Transverse colon (tissue), 4 donors: ENCODE data around the gene KRTAP16-1.

Experiments
- EP300 ChIP-seq: sonication (generic); formaldehyde crosslinking; IDR thresholded peaks from one replicate; pipeline ENCODE4 v1.6.1; 2017; ENCODE audit warnings: antibody characterized with exemption, low read depth
- POLR2A ChIP-seq: fragments of 450-650 bp; IDR thresholded peaks from one replicate; pipeline ENCODE4 v1.6.1; 2016; ENCODE audit warnings: antibody characterized with exemption, mild to moderate bottlenecking, moderate library complexity
- POLR2AphosphoS5 ChIP-seq, 3 donors: sonication (generic); formaldehyde crosslinking; IDR thresholded peaks; one replicate each; pipeline ENCODE4 v1.6.1; 2016; ENCODE audit warnings: antibody characterized with exemption in 3 of 3
- TF ChIP-seq, protein P1 (sequence below), 5 experiments: fragments of 200-600 bp in 3 of 5; fragments of 450-650 bp in 2 of 5; sonication (generic) in 3 of 5; IDR thresholded peaks; 1 replicate in 2 of 5; 2 replicates in 3 of 5; pipeline ENCODE4 v1.5.1; 2016 to 2017; ENCODE audit warnings: antibody characterized with exemption in 5 of 5, inconsistent platforms in 3 of 5, mild to moderate bottlenecking in 2 of 5, moderate library complexity in 1 of 5

- TF ChIP-seq, protein P1, sequence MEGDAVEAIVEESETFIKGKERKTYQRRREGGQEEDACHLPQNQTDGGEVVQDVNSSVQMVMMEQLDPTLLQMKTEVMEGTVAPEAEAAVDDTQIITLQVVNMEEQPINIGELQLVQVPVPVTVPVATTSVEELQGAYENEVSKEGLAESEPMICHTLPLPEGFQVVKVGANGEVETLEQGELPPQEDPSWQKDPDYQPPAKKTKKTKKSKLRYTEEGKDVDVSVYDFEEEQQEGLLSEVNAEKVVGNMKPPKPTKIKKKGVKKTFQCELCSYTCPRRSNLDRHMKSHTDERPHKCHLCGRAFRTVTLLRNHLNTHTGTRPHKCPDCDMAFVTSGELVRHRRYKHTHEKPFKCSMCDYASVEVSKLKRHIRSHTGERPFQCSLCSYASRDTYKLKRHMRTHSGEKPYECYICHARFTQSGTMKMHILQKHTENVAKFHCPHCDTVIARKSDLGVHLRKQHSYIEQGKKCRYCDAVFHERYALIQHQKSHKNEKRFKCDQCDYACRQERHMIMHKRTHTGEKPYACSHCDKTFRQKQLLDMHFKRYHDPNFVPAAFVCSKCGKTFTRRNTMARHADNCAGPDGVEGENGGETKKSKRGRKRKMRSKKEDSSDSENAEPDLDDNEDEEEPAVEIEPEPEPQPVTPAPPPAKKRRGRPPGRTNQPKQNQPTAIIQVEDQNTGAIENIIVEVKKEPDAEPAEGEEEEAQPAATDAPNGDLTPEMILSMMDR (IDR thresholded peaks at IDR 0.05), result peak; percentile 43 to 73 (median 67)
- no peak for TF ChIP-seq POLR2AphosphoS5 (IDR thresholded peaks at IDR 0.05)
- no peak for TF ChIP-seq POLR2A
- TF ChIP-seq EP300, result no peak
Observed at GRCh38 chr17:41329279-41329948, 20.3 kb upstream of the KRTAP16-1 start.
